AG09319 (cell line): Measurements from ENCODE around the gene NAIF1.
"Not testable (repeated sequence)": the region's sequence is repeated elsewhere in the genome, so short reads cannot be mapped to it uniquely, and the experiment has no call there.

Source experiments
- DNase-seq: peaks from one replicate; pipeline ENCODE4 v3.0.0-alpha.2; 2010; ENCODE audit warnings: low read depth; ENCODE audit errors: extremely low read depth
- CTCF ChIP-seq: IDR thresholded peaks from 2 replicates; pipeline ENCODE4 v1.5.1; 2011; ENCODE audit warnings: low read depth, mild to moderate bottlenecking, inconsistent platforms, low read length, moderate library complexity

Gene NAIF1

GRCh38 chr9:128066713-128067644, at the start of gene NAIF1:
Gene NAIF1, minus strand, starts transcription at chr9:128067320. Its CDS starts 219 bp downstream, at chr9:128067101.
- no peak for TF ChIP-seq CTCF
- DNase-seq: peak; percentile 99

- no peak for TF ChIP-seq CTCF
- DNase-seq: no peak
These were observed 49.3 kb upstream of the NAIF1 start for GRCh38 chr9:128116104-128117083.

GRCh38 chr9:128115187-128116103, 48.3 kb upstream of the NAIF1 start:
- no peak for DNase-seq

GRCh38 chr9:128114326-128115186, 47.4 kb upstream of the NAIF1 start:
- no peak for DNase-seq
- no peak for TF ChIP-seq CTCF

More at GRCh38 chr9:128115187-128116103, 48.3 kb upstream of the NAIF1 start:
- TF ChIP-seq CTCF: no peak

GRCh38 chr9:128113526-128114325, 46.6 kb upstream of the NAIF1 start:
- no peak for DNase-seq
- TF ChIP-seq CTCF: no peak

GRCh38 chr9:128111726-128112125, 44.6 kb upstream of the NAIF1 start:
- DNase-seq: not testable (repeated sequence)
